Upper lobe of left lung (tissue), 6 donors: ENCODE measurements around the gene ITK. TPM values are rescaled to one million over a fixed set of nuclear protein-coding genes. Genes with fewer than 3 reads are reported as not detected.

Source experiments
- ATAC-seq, 2 donors: fragments of 200-7000 bp; cut with Tn5 transposase; one replicate each; pipeline ENCODE4 v1.9.1; 2022; ENCODE audit warnings: mild to moderate bottlenecking in 2 of 2, moderate library complexity in 2 of 2; ENCODE audit not compliant: low FRiP score in 2 of 2
- DNase-seq, 2 donors: peaks; one replicate each; pipeline ENCODE4 v3.0.0-alpha.2; 2019 to 2020
- H3K27ac ChIP-seq, 4 donors: fragments of 200-600 bp; sonication (generic); one replicate each; pipeline ENCODE4 v1.5.1; 2016 to 2019
- H3K27me3 ChIP-seq, 4 donors: fragments of 200-600 bp; sonication (generic); one replicate each; pipeline ENCODE4 v1.5.1; 2017 to 2019
- H3K36me3 ChIP-seq, 4 donors: fragments of 200-600 bp; sonication (generic); one replicate each; pipeline ENCODE4 v1.5.1; 2016 to 2019
- H3K4me1 ChIP-seq, 4 donors: fragments of 200-600 bp; sonication (generic); one replicate each; pipeline ENCODE4 v1.5.1; 2018 to 2019
- H3K4me3 ChIP-seq, 4 donors: fragments of 200-600 bp; sonication (generic); one replicate each; pipeline ENCODE4 v1.5.1; 2017 to 2019; ENCODE audit warnings: mild to moderate bottlenecking in 2 of 4, moderate library complexity in 1 of 4
- H3K9me3 ChIP-seq, 4 donors: fragments of 200-600 bp; sonication (generic); one replicate each; pipeline ENCODE4 v1.5.1; 2018 to 2019
- EP300 ChIP-seq, 4 donors: sonication (generic); formaldehyde crosslinking; IDR thresholded peaks; one replicate each; pipeline ENCODE4 v1.5.1; 2017; ENCODE audit warnings: antibody characterized with exemption in 4 of 4, control low read depth in 2 of 4
- POLR2A ChIP-seq, 4 donors: fragments of 450-650 bp; IDR thresholded peaks; one replicate each; pipeline ENCODE4 v1.5.1; 2016 to 2017; ENCODE audit warnings: antibody characterized with exemption in 4 of 4, mild to moderate bottlenecking in 2 of 4
- POLR2AphosphoS5 ChIP-seq, 2 donors: sonication (generic); formaldehyde crosslinking; IDR thresholded peaks; one replicate each; pipeline ENCODE4 v1.5.1; 2017; ENCODE audit warnings: antibody characterized with exemption in 2 of 2
- WGBS, 2 donors: methylation state at CpG; one replicate each; pipeline ENCODE4 v1.1.5; 2017 to 2018; 5-methylcytosine and 5-hydroxymethylcytosine counted together
- total RNA-seq, 6 donors: library from RNA; depleted of rRNA in 4 of 6; stranded (reverse); fragments of >200 nt in 4 of 6; gene quantifications; one replicate each; pipeline versions ENCODE4 v1.1.0 to v1.2.1, GENCODE V29; 2016 to 2021
- TF ChIP-seq, protein P1 (sequence below), 6 experiments: fragments of 450-650 bp in 4 of 6; fragments of 200-600 bp in 2 of 6; sonication (generic) in 2 of 6; IDR thresholded peaks; one replicate each; pipeline ENCODE4 v1.5.1; 2016 to 2019; ENCODE audit warnings: antibody characterized with exemption in 6 of 6
- donor health status: DM: no; HTN: no; CAD: no; lungs with moderate emphysema.
- donor health status: DM: no; HTN: yes; CAD: no; lungs with severe emphysema.

Gene ITK
- total RNA-seq, 6 donors from 2014 or later = 5.0 to 15.2 (median 7.0) TPM

GRCh38 chr5:157269761-157270272 lies 89.2 kb downstream of the ITK start:
- Histone ChIP-seq H3K27me3 (no peaks in the 10 kb centered on the region), H3K4me1 (peaks cover 21 to 64% (median 38%) of the 10 kb centered on the region in 4 donors), H3K9me3 (no peaks in the 10 kb centered on the region), H3K36me3 (no peaks in the 10 kb centered on the region), H3K27ac (peak overlapping the region; percentile 36 to 93 (median 61)), H3K4me3 (no peak overlapping the region)
- 66 to 83% methylated on average over 4 of the region's 4 CpGs for WGBS, 2 donors
- TF ChIP-seq EP300 (IDR thresholded peaks at IDR 0.05) = no peak
- no peak for TF ChIP-seq POLR2A (IDR thresholded peaks at IDR 0.05)
- no peak for DNase-seq
- no peak for ATAC-seq

DNA sequence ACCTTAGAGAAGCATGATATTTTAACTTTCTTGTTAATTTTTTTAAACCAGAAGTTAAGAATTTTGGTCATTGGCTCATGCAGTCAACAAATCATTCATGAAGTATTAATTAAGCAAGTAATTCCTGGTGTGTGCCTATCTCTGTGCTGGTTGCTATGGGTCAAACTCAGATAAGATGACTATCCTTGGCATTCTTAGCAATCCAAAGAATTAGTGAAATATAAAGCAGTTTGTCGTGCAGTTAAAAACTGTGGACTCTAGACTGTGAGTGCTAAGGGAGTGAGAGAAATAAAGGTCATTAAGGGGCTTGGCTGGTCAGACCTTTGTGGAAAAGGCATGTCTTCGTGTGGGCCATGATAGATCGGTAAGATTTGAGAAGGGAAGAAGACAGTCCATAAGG lies 90.1 kb downstream of the ITK start:
- ATAC-seq (no peak), DNase-seq (no peak)
- Histone ChIP-seq H3K4me1 (peaks cover 21 to 54% (median 35%) of the 10 kb centered on the region in 4 donors), H3K27ac (peak overlapping the region in 3 of 4 donors; percentile 36 to 93 (median 74)), H3K4me3 (no peak overlapping the region), H3K36me3 (no peaks in the 10 kb centered on the region), H3K27me3 (no peaks in the 10 kb centered on the region), H3K9me3 (no peaks in the 10 kb centered on the region)
- TF ChIP-seq, protein P1, sequence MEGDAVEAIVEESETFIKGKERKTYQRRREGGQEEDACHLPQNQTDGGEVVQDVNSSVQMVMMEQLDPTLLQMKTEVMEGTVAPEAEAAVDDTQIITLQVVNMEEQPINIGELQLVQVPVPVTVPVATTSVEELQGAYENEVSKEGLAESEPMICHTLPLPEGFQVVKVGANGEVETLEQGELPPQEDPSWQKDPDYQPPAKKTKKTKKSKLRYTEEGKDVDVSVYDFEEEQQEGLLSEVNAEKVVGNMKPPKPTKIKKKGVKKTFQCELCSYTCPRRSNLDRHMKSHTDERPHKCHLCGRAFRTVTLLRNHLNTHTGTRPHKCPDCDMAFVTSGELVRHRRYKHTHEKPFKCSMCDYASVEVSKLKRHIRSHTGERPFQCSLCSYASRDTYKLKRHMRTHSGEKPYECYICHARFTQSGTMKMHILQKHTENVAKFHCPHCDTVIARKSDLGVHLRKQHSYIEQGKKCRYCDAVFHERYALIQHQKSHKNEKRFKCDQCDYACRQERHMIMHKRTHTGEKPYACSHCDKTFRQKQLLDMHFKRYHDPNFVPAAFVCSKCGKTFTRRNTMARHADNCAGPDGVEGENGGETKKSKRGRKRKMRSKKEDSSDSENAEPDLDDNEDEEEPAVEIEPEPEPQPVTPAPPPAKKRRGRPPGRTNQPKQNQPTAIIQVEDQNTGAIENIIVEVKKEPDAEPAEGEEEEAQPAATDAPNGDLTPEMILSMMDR (IDR thresholded peaks at IDR 0.05) = no peak
- TF ChIP-seq POLR2A (IDR thresholded peaks at IDR 0.05) = no peak
- TF ChIP-seq POLR2AphosphoS5 (IDR thresholded peaks at IDR 0.05) = no peak
- TF ChIP-seq EP300 (IDR thresholded peaks at IDR 0.05) = no peak
- WGBS, 2 donors = 74 to 78% methylated on average over 3 of the region's 3 CpGs

DNA sequence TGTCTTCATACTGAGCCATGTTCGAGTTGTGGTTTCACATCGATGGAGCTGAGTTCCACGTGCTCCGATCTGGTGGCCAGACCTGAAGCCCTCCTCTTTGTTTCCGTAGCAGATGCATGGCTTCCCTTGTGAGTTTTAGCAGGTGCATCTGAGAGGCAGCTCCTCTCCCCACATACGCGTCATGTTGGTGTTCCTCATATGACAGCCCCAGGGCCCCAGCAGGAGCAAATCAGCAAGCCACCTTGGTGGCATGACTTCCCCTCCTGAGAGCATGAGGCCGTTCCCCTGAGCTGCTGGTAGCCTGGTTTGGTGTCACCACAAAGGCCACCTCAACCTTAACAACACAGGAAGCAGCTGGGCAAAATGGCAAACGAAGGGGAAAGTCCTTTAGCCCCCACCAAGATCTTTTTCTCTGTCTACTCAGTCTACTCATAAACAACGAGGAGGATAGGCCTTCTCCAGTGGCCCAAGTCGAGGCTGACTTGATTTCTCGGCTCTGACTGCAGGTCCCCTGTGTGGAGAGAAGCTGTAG lies 91.2 kb downstream of the ITK start:
- Histone ChIP-seq H3K36me3 (no peaks in the 10 kb centered on the region), H3K4me3 (no peak overlapping the region), H3K9me3 (no peaks in the 10 kb centered on the region), H3K27me3 (no peaks in the 10 kb centered on the region), H3K4me1 (peaks cover 16 to 47% (median 29%) of the 10 kb centered on the region in 4 donors), H3K27ac (peak overlapping the region; percentile 60 to 93 (median 69))
- DNase-seq (peak in 1 of 2 donors; percentile 77), ATAC-seq (peak; percentile 51 to 63)
- TF ChIP-seq EP300 (IDR thresholded peaks at IDR 0.05) (no peak), POLR2AphosphoS5 (IDR thresholded peaks at IDR 0.05) (peak in 1 of 2 donors; percentile 45), POLR2A (IDR thresholded peaks at IDR 0.05) (peak in 1 of 4 donors; percentile 39)
- TF ChIP-seq, protein P1 (IDR thresholded peaks at IDR 0.05) = no peak
- WGBS, 2 donors = 61 to 80% methylated on average over 9 to 12 of the region's 12 CpGs

- Histone ChIP-seq H3K36me3 (no peaks in the 10 kb centered on the region), H3K4me3 (no peak overlapping the region), H3K27ac (peak overlapping the region; percentile 60 to 93 (median 69)), H3K9me3 (no peaks in the 10 kb centered on the region), H3K4me1 (peaks cover 16 to 33% (median 20%) of the 10 kb centered on the region in 4 donors), H3K27me3 (no peaks in the 10 kb centered on the region)
- 54 to 71% methylated on average over 1 of the region's 1 CpG for WGBS, 2 donors
- TF ChIP-seq POLR2A (IDR thresholded peaks at IDR 0.05) = peak in 1 of 4 donors; percentile 35
- TF ChIP-seq, protein P1 (IDR thresholded peaks at IDR 0.05) = no peak
- no peak for TF ChIP-seq POLR2AphosphoS5 (IDR thresholded peaks at IDR 0.05)
- no peak for TF ChIP-seq EP300 (IDR thresholded peaks at IDR 0.05)
- DNase-seq = peak in 1 of 2 donors; percentile 46
- ATAC-seq = peak; percentile 63 to 73
These were observed 92.5 kb downstream of the ITK start for GRCh38 chr5:157273131-157273556.

DNA sequence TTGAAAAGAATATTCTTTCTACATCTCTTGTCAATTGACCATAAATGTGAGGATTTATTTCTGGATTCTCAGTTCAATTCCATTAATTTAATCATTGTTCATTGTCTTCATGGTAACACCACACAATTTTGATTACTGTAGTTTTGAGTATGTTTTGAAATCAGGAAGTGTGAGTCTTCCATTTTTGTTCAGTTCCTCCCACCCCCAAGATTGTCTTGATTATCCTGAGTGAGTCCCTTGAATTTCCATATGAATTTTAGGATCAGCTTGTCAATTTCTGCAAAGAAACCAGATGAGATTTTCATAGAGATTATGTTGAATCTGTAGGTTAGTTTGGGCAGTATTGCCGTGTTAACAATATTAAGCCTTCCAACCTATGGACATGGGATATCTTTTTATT lies 94.8 kb downstream of the ITK start:
- DNase-seq (no peak), ATAC-seq (no peak)
- WGBS, 2 donors = 97% methylated on average over 1 of the region's 1 CpG
- Histone ChIP-seq H3K4me1 (peaks cover 3 to 25% (median 13%) of the 10 kb centered on the region in 4 donors), H3K27me3 (no peaks in the 10 kb centered on the region), H3K27ac (no peak overlapping the region), H3K4me3 (no peak overlapping the region), H3K36me3 (no peaks in the 10 kb centered on the region), H3K9me3 (no peaks in the 10 kb centered on the region)
- TF ChIP-seq POLR2AphosphoS5 (IDR thresholded peaks at IDR 0.05) (no peak), EP300 (IDR thresholded peaks at IDR 0.05) (no peak), POLR2A (IDR thresholded peaks at IDR 0.05) (no peak)
- TF ChIP-seq, protein P1 (IDR thresholded peaks at IDR 0.05) = no peak
